PC-9 (cell line): ENCODE measurements around the gene NID1. TPM values are rescaled to one million over a fixed set of nuclear protein-coding genes. Genes with fewer than 3 reads are reported as not detected.

Source experiments
- BruUV-seq: library from RNA; stranded (reverse); fragments of 400-500 nt; replicated peaks from 2 replicates; lab custom pipeline; 2021; lab: Mats Ljungman, UMichigan
- CTCF ChIA-PET: fragments of 300-600 bp; sonication (Branson Sonifier 250); formaldehyde crosslinking; loops from one replicate; lab custom pipeline; 2022; ENCODE audit warnings: antibody characterized with exemption; lab: Charles Lee
- POLR2A ChIA-PET: fragments of 300-600 bp; sonication (Branson Sonifier 250); formaldehyde crosslinking; loops from one replicate; lab custom pipeline; 2022; ENCODE audit warnings: antibody characterized with exemption; ENCODE audit not compliant: unreplicated experiment; lab: Charles Lee
- DNase-seq, 2 experiments: peaks; one replicate each; pipeline versions ENCODE4 v3.0.0 to v3.0.0-alpha.2; 2015 to 2022; ENCODE audit warnings: mixed read lengths in 1 of 2
- H2AFZ ChIP-seq: fragments of 200-600 bp; sonication (generic); 2 replicates; pipeline ENCODE4 v1.8.1; 2017; ENCODE audit warnings: antibody characterized with exemption
- H3F3A ChIP-seq: fragments of 200-600 bp; sonication (generic); 2 replicates; pipeline ENCODE4 v1.8.1; 2017; ENCODE audit warnings: antibody characterized with exemption, mild to moderate bottlenecking, low read depth; ENCODE audit not compliant: insufficient read depth
- H3K27ac ChIP-seq: fragments of 200-600 bp; sonication (generic); 2 replicates; pipeline ENCODE4 v1.6.1; 2016; ENCODE audit warnings: mixed run types
- H3K27me3 ChIP-seq: fragments of 200-600 bp; sonication (generic); 2 replicates; pipeline ENCODE4 v1.6.1; 2016; ENCODE audit warnings: low read depth, mixed run types; ENCODE audit not compliant: insufficient read depth
- H3K36me3 ChIP-seq: fragments of 200-600 bp; sonication (generic); 2 replicates; pipeline ENCODE4 v1.6.1; 2016; ENCODE audit warnings: low read depth, mixed run types
- H3K4me1 ChIP-seq: fragments of 200-600 bp; sonication (generic); replicated peaks from 2 replicates; pipeline ENCODE4 v1.6.1; 2016; ENCODE audit warnings: mixed run types; ENCODE audit not compliant: insufficient read depth
- H3K4me2 ChIP-seq: fragments of 200-600 bp; sonication (generic); 2 replicates; pipeline ENCODE4 v1.6.1; 2017; ENCODE audit warnings: mixed run types
- H3K4me3 ChIP-seq: fragments of 200-600 bp; sonication (generic); 2 replicates; pipeline ENCODE4 v1.6.1; 2016; ENCODE audit warnings: mixed run types
- H3K79me2 ChIP-seq: fragments of 200-600 bp; sonication (generic); 2 replicates; pipeline ENCODE4 v1.6.1; 2017; ENCODE audit warnings: low read depth, mixed run types
- H3K9me2 ChIP-seq: fragments of 200-600 bp; sonication (generic); 2 replicates; pipeline ENCODE4 v1.8.1; 2017; ENCODE audit warnings: mild to moderate bottlenecking; ENCODE audit not compliant: insufficient read depth
- H3K9me3 ChIP-seq: fragments of 200-600 bp; sonication (generic); 2 replicates; pipeline ENCODE4 v1.8.1; 2016; ENCODE audit warnings: low read depth; ENCODE audit not compliant: insufficient read depth
- H4K20me1 ChIP-seq: fragments of 200-600 bp; sonication (generic); 2 replicates; pipeline ENCODE4 v1.8.1; 2017; ENCODE audit not compliant: insufficient read depth
- EZH2 ChIP-seq: fragments of 200-600 bp; sonication (generic); IDR thresholded peaks from 2 replicates; pipeline ENCODE4 v1.8.0; 2017; ENCODE audit warnings: antibody characterized with exemption, low read depth
- intact Hi-C: fragments of 100-400 bp; cut with micrococcal nuclease; formaldehyde crosslinking; loops from one replicate; pipeline ENCODE4 v1.10.0; 2022; ENCODE audit not compliant: unreplicated experiment
- total RNA-seq: library from RNA; stranded (reverse); gene quantifications from 2 replicates; pipeline ENCODE4 v1.2.3, GENCODE V29; 2021
- TF ChIP-seq, protein P1 (sequence below): fragments of 200-600 bp; sonication (generic); conservative IDR thresholded peaks from 2 replicates; pipeline ENCODE4 v1.6.1; 2017; ENCODE audit warnings: mixed run types, antibody characterized with exemption, mild to moderate bottlenecking, moderate library complexity

The NID1 gene
- total RNA-seq, 1 experiment from 2014 or later, result not detected

DNA sequence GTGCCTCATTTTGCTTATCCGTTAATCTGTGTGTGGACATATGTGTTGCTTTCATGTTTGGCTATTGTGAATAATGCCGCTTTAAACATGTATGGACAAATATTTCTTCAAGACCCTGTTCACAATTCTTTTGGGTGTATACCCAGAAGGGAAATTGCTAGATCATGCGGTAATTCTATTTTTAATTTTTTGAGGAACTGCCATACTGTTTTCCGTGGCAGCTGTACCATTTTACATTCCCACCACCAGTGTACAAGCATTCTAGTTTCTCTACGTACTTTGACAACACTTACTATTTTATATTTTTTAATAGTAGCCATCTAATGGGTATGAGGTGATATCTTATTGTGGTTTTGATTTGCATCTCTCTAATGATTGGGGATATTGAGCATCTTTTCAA, 7.1 kb upstream of the NID1 start:
- BruUV-seq, result no TSS peak
- intact Hi-C loops, result no loop called here

DNA sequence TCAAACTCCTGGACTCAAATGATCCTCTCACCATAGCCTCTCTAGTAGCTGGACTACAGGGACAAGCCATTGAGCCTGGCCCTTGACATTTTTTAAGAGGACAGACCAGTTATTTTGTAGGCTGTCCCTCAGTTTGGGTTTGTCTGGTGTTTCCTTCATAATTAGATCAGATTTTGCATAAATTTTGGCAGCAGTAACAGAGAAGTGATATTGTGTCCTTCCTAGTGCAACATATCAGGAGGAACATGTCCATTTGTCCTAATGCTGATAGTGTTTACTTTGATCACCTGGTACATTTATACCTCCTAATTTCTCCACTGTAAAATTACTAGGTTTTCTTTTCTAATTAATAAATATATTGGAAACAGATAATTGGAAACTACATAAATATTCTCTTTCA, 5.9 kb upstream of the NID1 start:
- no peak for DNase-seq
- no peaks in the 10 kb centered on the region for H3K36me3 ChIP-seq
- no peaks in the 10 kb centered on the region for H3K4me1 ChIP-seq
- ChIA-PET CTCF (no interaction called here), POLR2A (no interaction called here)
- H3K79me2 ChIP-seq, result no peaks in the 10 kb centered on the region
- H4K20me1 ChIP-seq, result no peaks in the 10 kb centered on the region
- no TSS peak for BruUV-seq
- no peaks in the 10 kb centered on the region for H3K9me3 ChIP-seq
- no peaks in the 10 kb centered on the region for H3K9me2 ChIP-seq
- no peaks in the 10 kb centered on the region for H3F3A ChIP-seq
- no peak overlapping the region for H2AFZ ChIP-seq
- no peak overlapping the region for H3K27ac ChIP-seq
- no peak for TF ChIP-seq EZH2
- H3K4me2 ChIP-seq, result no peak overlapping the region
- H3K4me3 ChIP-seq, result no peak overlapping the region
- intact Hi-C loops, result no loop called here
- no peaks in the 10 kb centered on the region for H3K27me3 ChIP-seq

More for the DNA sequence above, 7.1 kb upstream of the NID1 start:
- Histone ChIP-seq H3K27me3 (no peaks in the 10 kb centered on the region), H2AFZ (no peak overlapping the region), H3K4me3 (no peak overlapping the region), H3K4me2 (no peak overlapping the region), H3K4me1 (no peaks in the 10 kb centered on the region), H3K9me3 (no peaks in the 10 kb centered on the region), H3F3A (no peaks in the 10 kb centered on the region), H3K27ac (no peak overlapping the region), H3K36me3 (no peaks in the 10 kb centered on the region), H3K79me2 (no peaks in the 10 kb centered on the region), H4K20me1 (no peaks in the 10 kb centered on the region), H3K9me2 (no peaks in the 10 kb centered on the region)
- DNase-seq, result no peak
- TF ChIP-seq EZH2, result no peak
- TF ChIP-seq, protein P1, sequence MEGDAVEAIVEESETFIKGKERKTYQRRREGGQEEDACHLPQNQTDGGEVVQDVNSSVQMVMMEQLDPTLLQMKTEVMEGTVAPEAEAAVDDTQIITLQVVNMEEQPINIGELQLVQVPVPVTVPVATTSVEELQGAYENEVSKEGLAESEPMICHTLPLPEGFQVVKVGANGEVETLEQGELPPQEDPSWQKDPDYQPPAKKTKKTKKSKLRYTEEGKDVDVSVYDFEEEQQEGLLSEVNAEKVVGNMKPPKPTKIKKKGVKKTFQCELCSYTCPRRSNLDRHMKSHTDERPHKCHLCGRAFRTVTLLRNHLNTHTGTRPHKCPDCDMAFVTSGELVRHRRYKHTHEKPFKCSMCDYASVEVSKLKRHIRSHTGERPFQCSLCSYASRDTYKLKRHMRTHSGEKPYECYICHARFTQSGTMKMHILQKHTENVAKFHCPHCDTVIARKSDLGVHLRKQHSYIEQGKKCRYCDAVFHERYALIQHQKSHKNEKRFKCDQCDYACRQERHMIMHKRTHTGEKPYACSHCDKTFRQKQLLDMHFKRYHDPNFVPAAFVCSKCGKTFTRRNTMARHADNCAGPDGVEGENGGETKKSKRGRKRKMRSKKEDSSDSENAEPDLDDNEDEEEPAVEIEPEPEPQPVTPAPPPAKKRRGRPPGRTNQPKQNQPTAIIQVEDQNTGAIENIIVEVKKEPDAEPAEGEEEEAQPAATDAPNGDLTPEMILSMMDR, result no peak
- CTCF ChIA-PET, result no interaction called here
- POLR2A ChIA-PET, result no interaction called here

DNA sequence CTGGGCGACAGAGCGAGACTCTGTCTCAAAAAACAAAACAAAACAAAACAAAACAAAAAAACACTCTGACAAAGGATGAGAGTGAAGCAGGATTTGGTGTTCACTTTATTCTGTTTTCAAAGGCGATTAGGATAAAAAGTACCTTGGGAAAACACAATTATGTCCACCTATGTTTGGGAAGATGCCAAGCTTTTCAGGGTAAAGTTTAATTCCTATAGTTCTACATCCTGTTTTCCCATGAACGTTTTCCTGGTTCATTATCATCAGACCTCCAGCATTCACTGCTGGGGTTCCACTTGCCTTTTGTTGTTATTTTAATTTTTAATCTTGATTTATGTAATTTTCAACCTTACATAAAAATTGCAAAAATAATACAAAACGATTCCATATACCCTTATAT, 4.9 kb upstream of the NID1 start:
- no peak overlapping the region for H3K27ac ChIP-seq
- H4K20me1 ChIP-seq, result no peaks in the 10 kb centered on the region
- H3K79me2 ChIP-seq, result no peaks in the 10 kb centered on the region
- BruUV-seq, result no TSS peak
- H3F3A ChIP-seq, result no peaks in the 10 kb centered on the region
- CTCF ChIA-PET, result no interaction called here
- POLR2A ChIA-PET, result no interaction called here
- no peaks in the 10 kb centered on the region for H3K9me3 ChIP-seq
- H3K27me3 ChIP-seq, result no peaks in the 10 kb centered on the region
- H3K4me3 ChIP-seq, result no peak overlapping the region
- no peaks in the 10 kb centered on the region for H3K4me1 ChIP-seq
- intact Hi-C loops, result no loop called here
- no peaks in the 10 kb centered on the region for H3K9me2 ChIP-seq
- TF ChIP-seq, protein P1, result no peak
- no peak for TF ChIP-seq EZH2
- H3K36me3 ChIP-seq, result no peaks in the 10 kb centered on the region
- H2AFZ ChIP-seq, result no peak overlapping the region
- no peak for DNase-seq
- no peak overlapping the region for H3K4me2 ChIP-seq

DNA sequence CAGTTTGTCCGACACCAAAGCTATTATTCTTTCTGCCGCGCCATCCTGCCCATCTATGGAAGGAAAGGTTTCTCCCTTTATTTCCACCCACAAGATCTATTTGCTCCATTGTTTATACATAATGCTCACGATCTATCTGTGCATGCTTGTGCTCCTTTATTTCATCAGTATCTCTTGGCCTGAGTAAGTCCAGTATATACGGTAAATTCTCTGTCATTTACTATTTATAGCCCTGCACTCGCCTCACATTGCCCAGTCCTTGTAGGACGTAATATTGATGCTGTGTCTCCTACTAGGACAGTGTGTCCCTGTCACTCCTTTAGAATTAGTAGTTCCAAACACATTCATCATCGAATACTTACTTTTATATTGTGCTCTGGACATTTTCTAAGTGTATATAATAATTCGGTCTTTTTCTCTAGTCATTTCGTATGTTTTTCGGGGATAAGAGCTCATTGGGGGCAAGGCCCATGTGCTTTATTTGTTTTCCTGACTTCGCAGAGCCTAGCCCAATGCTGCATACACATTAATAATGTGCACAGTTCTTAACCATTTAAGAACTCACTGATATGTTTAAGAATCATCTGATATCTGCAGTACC, 3.1 kb upstream of the NID1 start:
- POLR2A ChIA-PET, result no interaction called here

More for the DNA sequence above, 3.1 kb upstream of the NID1 start:
- Histone ChIP-seq H3K4me2 (no peak overlapping the region), H3K27ac (no peak overlapping the region), H3F3A (no peaks in the 10 kb centered on the region), H3K4me3 (no peak overlapping the region), H3K27me3 (no peaks in the 10 kb centered on the region), H3K9me2 (no peaks in the 10 kb centered on the region), H3K9me3 (no peaks in the 10 kb centered on the region), H3K4me1 (no peaks in the 10 kb centered on the region), H3K36me3 (no peaks in the 10 kb centered on the region), H4K20me1 (no peaks in the 10 kb centered on the region), H3K79me2 (no peaks in the 10 kb centered on the region), H2AFZ (no peak overlapping the region)
- no peak for TF ChIP-seq EZH2
- TF ChIP-seq, protein P1, result no peak
- CTCF ChIA-PET, result no interaction called here
- intact Hi-C loops, result no loop called here
- no TSS peak for BruUV-seq
- no peak for DNase-seq
